Activated B cell treated with CpG ODN at 0.5 μM for 24 hours (primary cell): ENCODE data around the gene PTPN14. TPM values are rescaled to one million over a fixed set of nuclear protein-coding genes. Genes with fewer than 3 reads are reported as not detected.

Experiments
- ATAC-seq: fragments of 200-7000 bp; cut with Tn5 transposase; one replicate; pipeline ENCODE4 v1.10.0; 2021; ENCODE audit warnings: low read depth, mild to moderate bottlenecking, moderate library complexity
- CTCF ChIA-PET: fragments of 350-600 bp; sonication (Branson Sonifier 250); formaldehyde crosslinking; loops from one replicate; lab custom pipeline; 2021; ENCODE audit warnings: antibody characterized with exemption; lab: Charles Lee
- POLR2A ChIA-PET: fragments of 350-600 bp; sonication (Branson Sonifier 250); formaldehyde crosslinking; loops from one replicate; lab custom pipeline; 2021; ENCODE audit warnings: antibody characterized with exemption; lab: Charles Lee
- DNase-seq: peaks from one replicate; pipeline ENCODE4 v3.0.0; 2022
- H3K27ac Mint-ChIP-seq: one replicate; pipeline ENCODE4 v1.8.0; 2020; ENCODE audit warnings: mixed read lengths
- H3K27me3 Mint-ChIP-seq: one replicate; pipeline ENCODE4 v1.8.0; 2021; ENCODE audit warnings: mixed read lengths
- H3K36me3 Mint-ChIP-seq: one replicate; pipeline ENCODE4 v1.8.0; 2021; ENCODE audit warnings: low read depth, mixed read lengths
- H3K4me1 Mint-ChIP-seq: one replicate; pipeline ENCODE4 v1.8.0; 2021; ENCODE audit warnings: mixed read lengths
- H3K4me3 Mint-ChIP-seq: one replicate; pipeline ENCODE4 v1.8.0; 2020; ENCODE audit warnings: mild to moderate bottlenecking, mixed read lengths
- H3K9me3 Mint-ChIP-seq: one replicate; pipeline ENCODE4 v1.8.0; 2020; ENCODE audit warnings: mixed read lengths
- CTCF ChIP-seq: fragments of 200-600 bp; IDR thresholded peaks from one replicate; pipeline ENCODE4 v1.8.0; 2022; ENCODE audit warnings: antibody characterized with exemption, mild to moderate bottlenecking
- intact Hi-C: fragments of 100-400 bp; cut with micrococcal nuclease; formaldehyde crosslinking; loops from one replicate; pipeline ENCODE4 v1.15.1; 2024
- total RNA-seq: library from RNA; stranded (reverse); gene quantifications from 2 replicates; pipeline ENCODE4 v1.2.3, GENCODE V29; 2022

The PTPN14 gene
- total RNA-seq, 1 donor from 2014 or later: not detected

GRCh38 chr1:214455971-214456867, 95.2 kb downstream of the PTPN14 start:
- Mint-ChIP-seq H3K36me3 (no peaks in the 10 kb centered on the region), H3K27me3 (peaks cover 2% of the 10 kb centered on the region), H3K4me3 (no peak overlapping the region), H3K27ac (no peak overlapping the region), H3K4me1 (no peaks in the 10 kb centered on the region), H3K9me3 (no peaks in the 10 kb centered on the region)
- no peak for ATAC-seq
- POLR2A ChIA-PET: no interaction called here
- no peak for TF ChIP-seq CTCF
- CTCF ChIA-PET: no interaction called here
- intact Hi-C loops: no loop called here
- DNase-seq: no peak

- H3K4me3 Mint-ChIP-seq: no peak overlapping the region
- no peak for TF ChIP-seq CTCF
- ChIA-PET CTCF (no interaction called here), POLR2A (no interaction called here)
- intact Hi-C loops: no loop called here
- H3K4me1 Mint-ChIP-seq: no peaks in the 10 kb centered on the region
- no peaks in the 10 kb centered on the region for H3K9me3 Mint-ChIP-seq
- H3K27me3 Mint-ChIP-seq: peaks cover 2% of the 10 kb centered on the region
- ATAC-seq: no peak
- H3K36me3 Mint-ChIP-seq: no peaks in the 10 kb centered on the region
- H3K27ac Mint-ChIP-seq: no peak overlapping the region
- no peak for DNase-seq
Observed at GRCh38 chr1:214455479-214455878, 95.9 kb downstream of the PTPN14 start.

- ChIA-PET CTCF (no interaction called here), POLR2A (no interaction called here)
- Mint-ChIP-seq H3K27ac (no peak overlapping the region), H3K4me3 (no peak overlapping the region), H3K9me3 (no peaks in the 10 kb centered on the region), H3K27me3 (peaks cover 2% of the 10 kb centered on the region), H3K4me1 (no peaks in the 10 kb centered on the region), H3K36me3 (no peaks in the 10 kb centered on the region)
- no peak for TF ChIP-seq CTCF
- ATAC-seq (no peak), DNase-seq (no peak)
- intact Hi-C loops: no loop called here
Observed at GRCh38 chr1:214454569-214455396, 96.6 kb downstream of the PTPN14 start.

- ChIA-PET CTCF (no interaction called here), POLR2A (no interaction called here)
- intact Hi-C loops: no loop called here
- Mint-ChIP-seq H3K4me3 (no peak overlapping the region), H3K9me3 (no peaks in the 10 kb centered on the region), H3K36me3 (no peaks in the 10 kb centered on the region), H3K27me3 (peaks cover 2% of the 10 kb centered on the region), H3K27ac (no peak overlapping the region), H3K4me1 (no peaks in the 10 kb centered on the region)
- no peak for TF ChIP-seq CTCF
- DNase-seq (no peak), ATAC-seq (no peak)
Observed at GRCh38 chr1:214453109-214453722, 98.2 kb downstream of the PTPN14 start.
